ENCODE measurements around the gene ZNF841. TPM values are rescaled to one million over a fixed set of nuclear protein-coding genes. Genes with fewer than 3 reads are reported as not detected.

ZNF841 gene
- total and polyA plus RNA-seq, 9 of the 15 experiments (the other 6 are each of a cell fraction or from before 2014, with no cell fraction given) = 3.1 to 17.1 (median 11.0) TPM

DNA sequence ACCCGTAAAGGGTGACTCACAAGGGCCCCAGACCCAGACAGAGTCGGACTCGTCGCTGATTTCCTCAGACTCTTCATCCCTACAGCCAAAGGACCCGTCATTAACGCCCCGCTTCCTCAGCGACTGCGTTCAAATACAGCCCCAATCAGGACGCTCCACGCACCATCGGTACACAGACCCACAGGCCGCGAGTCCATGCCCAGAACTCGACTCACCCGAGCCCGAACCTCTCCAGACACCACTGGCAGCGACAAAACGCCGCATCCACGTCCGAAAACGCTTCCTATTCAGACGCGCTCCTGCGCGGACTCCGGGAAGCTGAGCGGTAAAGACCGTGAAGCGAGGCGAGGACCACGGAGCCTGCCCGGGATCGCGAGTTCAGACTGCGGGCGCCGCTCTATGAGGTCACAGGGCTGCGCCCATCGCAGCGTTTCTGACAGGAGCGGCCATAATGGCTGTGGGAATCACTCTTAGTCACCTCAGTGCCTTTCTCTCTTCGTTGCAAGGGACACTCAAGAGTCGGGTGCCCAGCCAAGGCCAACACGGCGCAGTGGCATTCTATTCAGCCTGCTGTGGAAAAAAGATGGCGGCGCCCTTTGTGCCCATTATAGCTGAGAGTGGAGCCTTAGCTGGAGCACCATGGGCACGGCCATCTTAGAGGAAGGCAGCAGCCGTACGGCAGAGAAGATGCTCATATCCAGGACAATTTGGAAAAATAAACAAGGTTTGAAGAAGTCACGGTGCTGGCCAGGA lies 67.4 kb downstream of the ZNF841 start, which contains the start of gene ZNF614 (continued):
- no peak for TF ChIP-seq ZNF75A (CRISPR knock-in tag; IDR thresholded peaks at IDR 0.05)
- no peak for TF ChIP-seq XRCC3 (IDR thresholded peaks at IDR 0.05)
- TF ChIP-seq ZNF644 (tag; IDR thresholded peaks at IDR 0.05; ENCODE audit: low read depth) = peak; percentile 87; the same call in 1 of the 2 replicates
- TF ChIP-seq ZZZ3 (IDR thresholded peaks at IDR 0.05) = no peak
- peak; percentile 49 for TF ChIP-seq ETS1 (conservative IDR thresholded peaks at IDR 0.05; ENCODE audit: control insufficient read depth, low read depth, low read length)
- TF ChIP-seq, protein P1, sequence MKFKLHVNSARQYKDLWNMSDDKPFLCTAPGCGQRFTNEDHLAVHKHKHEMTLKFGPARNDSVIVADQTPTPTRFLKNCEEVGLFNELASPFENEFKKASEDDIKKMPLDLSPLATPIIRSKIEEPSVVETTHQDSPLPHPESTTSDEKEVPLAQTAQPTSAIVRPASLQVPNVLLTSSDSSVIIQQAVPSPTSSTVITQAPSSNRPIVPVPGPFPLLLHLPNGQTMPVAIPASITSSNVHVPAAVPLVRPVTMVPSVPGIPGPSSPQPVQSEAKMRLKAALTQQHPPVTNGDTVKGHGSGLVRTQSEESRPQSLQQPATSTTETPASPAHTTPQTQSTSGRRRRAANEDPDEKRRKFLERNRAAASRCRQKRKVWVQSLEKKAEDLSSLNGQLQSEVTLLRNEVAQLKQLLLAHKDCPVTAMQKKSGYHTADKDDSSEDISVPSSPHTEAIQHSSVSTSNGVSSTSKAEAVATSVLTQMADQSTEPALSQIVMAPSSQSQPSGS (CRISPR knock-in tag; IDR thresholded peaks at IDR 0.05) = no peak
- no peak for TF ChIP-seq XRCC5 (IDR thresholded peaks at IDR 0.05; ENCODE audit: low read depth, low read length)
- no peak for TF ChIP-seq RBM15 (IDR thresholded peaks at IDR 0.05; ENCODE audit: insufficient read depth, low read length)
- peak; percentile 83 for TF ChIP-seq ZNF263 (CRISPR knock-in tag; IDR thresholded peaks at IDR 0.05; ENCODE audit: borderline replicate concordance)
- no peak for TF ChIP-seq RUNX1 (IDR thresholded peaks at IDR 0.05; ENCODE audit: low read depth)
- no peak for TF ChIP-seq RBM14 (IDR thresholded peaks at IDR 0.05; ENCODE audit: borderline replicate concordance, insufficient read depth, low read depth, low read length)
- TF ChIP-seq TRIM24 (IDR thresholded peaks at IDR 0.05) = peak in 1 of 2 experiments; percentile 33; a peak in 1 of 4 replicates
- TF ChIP-seq MCM5 (IDR thresholded peaks at IDR 0.05; ENCODE audit: low read depth) = no peak
- no peak for TF ChIP-seq HNRNPK (IDR thresholded peaks at IDR 0.05; ENCODE audit: low read depth, low read length, poor library complexity, severe bottlenecking)
- no peak for TF ChIP-seq CEBPG (CRISPR knock-in tag; IDR thresholded peaks at IDR 0.05)
- no peak for TF ChIP-seq CEBPG (tag; conservative IDR thresholded peaks at IDR 0.05 in 1 of 2, IDR thresholded peaks at IDR 0.05 in 1 of 2)
- TF ChIP-seq CBX5 (IDR thresholded peaks at IDR 0.05; ENCODE audit: borderline replicate concordance, low read depth) = no peak
- 0 out of 2 replicates have a peak, but pooled peaks have one; percentile 61 for TF ChIP-seq MXI1 (IDR thresholded peaks at IDR 0.05; ENCODE audit: low read depth, low read length)
- no peak for TF ChIP-seq HIVEP1 (CRISPR knock-in tag; IDR thresholded peaks at IDR 0.05)
- peak; percentile 68 for TF ChIP-seq SIN3B (IDR thresholded peaks at IDR 0.05; ENCODE audit: low read depth)
- TF ChIP-seq GTF2E2 (tag; IDR thresholded peaks at IDR 0.05) = no peak
- TF ChIP-seq RFX5 (IDR thresholded peaks at IDR 0.05; ENCODE audit: low read depth, low read length) = no peak
- no peak for TF ChIP-seq ILF3 (IDR thresholded peaks at IDR 0.05; ENCODE audit: borderline replicate concordance)
- TF ChIP-seq, protein P2, sequence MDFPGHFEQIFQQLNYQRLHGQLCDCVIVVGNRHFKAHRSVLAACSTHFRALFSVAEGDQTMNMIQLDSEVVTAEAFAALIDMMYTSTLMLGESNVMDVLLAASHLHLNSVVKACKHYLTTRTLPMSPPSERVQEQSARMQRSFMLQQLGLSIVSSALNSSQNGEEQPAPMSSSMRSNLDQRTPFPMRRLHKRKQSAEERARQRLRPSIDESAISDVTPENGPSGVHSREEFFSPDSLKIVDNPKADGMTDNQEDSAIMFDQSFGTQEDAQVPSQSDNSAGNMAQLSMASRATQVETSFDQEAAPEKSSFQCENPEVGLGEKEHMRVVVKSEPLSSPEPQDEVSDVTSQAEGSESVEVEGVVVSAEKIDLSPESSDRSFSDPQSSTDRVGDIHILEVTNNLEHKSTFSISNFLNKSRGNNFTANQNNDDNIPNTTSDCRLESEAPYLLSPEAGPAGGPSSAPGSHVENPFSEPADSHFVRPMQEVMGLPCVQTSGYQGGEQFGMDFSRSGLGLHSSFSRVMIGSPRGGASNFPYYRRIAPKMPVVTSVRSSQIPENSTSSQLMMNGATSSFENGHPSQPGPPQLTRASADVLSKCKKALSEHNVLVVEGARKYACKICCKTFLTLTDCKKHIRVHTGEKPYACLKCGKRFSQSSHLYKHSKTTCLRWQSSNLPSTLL (IDR thresholded peaks at IDR 0.05) = no peak
- TF ChIP-seq ETV1 (tag; conservative IDR thresholded peaks at IDR 0.05; ENCODE audit: low read depth) = no peak
- TF ChIP-seq PHF21A (IDR thresholded peaks at IDR 0.05; ENCODE audit: borderline replicate concordance, low read depth) = no peak
